HepG2 (cell line): Measurements from ENCODE around the gene RASSF8. TPM values are rescaled to one million over a fixed set of nuclear protein-coding genes. Genes with fewer than 3 reads are reported as not detected.

Experiments used
- ATF2 ChIP-seq: sonication (generic); formaldehyde crosslinking; IDR thresholded peaks from 2 replicates; pipeline ENCODE4 v1.4.0; 2020; ENCODE audit warnings: missing genetic modification reagents
- ATM ChIP-seq: fragments of 450-650 bp; IDR thresholded peaks from 2 replicates; pipeline ENCODE4 v1.7.1; 2017; ENCODE audit warnings: mild to moderate bottlenecking, borderline replicate concordance
- BATF2 ChIP-seq: sonication (generic); formaldehyde crosslinking; IDR thresholded peaks from 2 replicates; pipeline ENCODE4 v1.8.0; 2022; ENCODE audit warnings: mild to moderate bottlenecking, missing genetic modification reagents, moderate library complexity
- CCDC6 ChIP-seq: sonication (generic); formaldehyde crosslinking; IDR thresholded peaks from 2 replicates; pipeline ENCODE4 v1.8.1; 2022; ENCODE audit warnings: mild to moderate bottlenecking, missing genetic modification reagents, moderate library complexity
- CENPT ChIP-seq: sonication (generic); formaldehyde crosslinking; IDR thresholded peaks from 2 replicates; pipeline ENCODE4 v1.8.0; 2022; ENCODE audit warnings: low read depth, mild to moderate bottlenecking, moderate library complexity, missing genetic modification reagents
- DRAP1 ChIP-seq: IDR thresholded peaks from 2 replicates; pipeline ENCODE4 v1.6.1; 2016; ENCODE audit warnings: missing genetic modification reagents, missing compliant biosample characterization
- ELK4 ChIP-seq: sonication (generic); formaldehyde crosslinking; IDR thresholded peaks from 2 replicates; pipeline ENCODE4 v1.9.0; 2021; ENCODE audit warnings: missing genetic modification reagents, borderline replicate concordance
- GABPB1 ChIP-seq: IDR thresholded peaks from 2 replicates; pipeline ENCODE4 v1.6.1; 2016; ENCODE audit warnings: mild to moderate bottlenecking, missing genetic modification reagents, moderate library complexity, missing compliant biosample characterization
- HOMEZ ChIP-seq: IDR thresholded peaks from 2 replicates; pipeline ENCODE4 v1.6.1; 2016; ENCODE audit warnings: low read depth
- KDM6A ChIP-seq: IDR thresholded peaks from 2 replicates; pipeline ENCODE4 v1.6.1; 2016; ENCODE audit warnings: low read depth
- MAZ ChIP-seq, 2 experiments: sonication (generic) in 1 of 2; formaldehyde crosslinking in 1 of 2; IDR thresholded peaks; 2 replicates each; pipeline versions ENCODE4 v1.5.0 to v1.6.1; 2012 to 2020; ENCODE audit warnings: low read depth in 2 of 2, mild to moderate bottlenecking in 2 of 2, borderline replicate concordance in 1 of 2, improper control_type of control experiment in 1 of 2, low read length in 1 of 2, missing genetic modification reagents in 1 of 2, moderate library complexity in 1 of 2
- MNT ChIP-seq: fragments of 450-650 bp; IDR thresholded peaks from 2 replicates; pipeline ENCODE4 v1.6.1; 2016
- MTA3 ChIP-seq: sonication (generic); formaldehyde crosslinking; IDR thresholded peaks from 2 replicates; pipeline ENCODE4 v1.4.0; 2020; ENCODE audit warnings: missing genetic modification reagents
- SP2 ChIP-seq: sonication (generic); formaldehyde crosslinking; IDR thresholded peaks from 2 replicates; pipeline ENCODE4 v1.5.1; 2020; ENCODE audit warnings: mild to moderate bottlenecking, missing genetic modification reagents
- ZFX ChIP-seq: sonication (generic); formaldehyde crosslinking; IDR thresholded peaks from 2 replicates; pipeline ENCODE4 v1.4.0; 2020; ENCODE audit warnings: mild to moderate bottlenecking, low read depth, missing genetic modification reagents, moderate library complexity
- ZNF609 ChIP-seq: sonication (generic); formaldehyde crosslinking; IDR thresholded peaks from 2 replicates; pipeline ENCODE4 v1.4.0; 2020; ENCODE audit warnings: mild to moderate bottlenecking, missing genetic modification reagents, borderline replicate concordance
- ZNF777 ChIP-seq: sonication (generic); formaldehyde crosslinking; IDR thresholded peaks from 2 replicates; pipeline ENCODE4 v1.4.0; 2020; ENCODE audit warnings: missing genetic modification reagents
- polyA plus RNA-seq, 8 experiments: library from polyadenylated mRNA; depleted of rRNA in 3 of 8; stranded (reverse) in 7 of 8; unstranded in 1 of 8; fragments of >200 nt; fragmentation: Illumina TruSeq in 4 of 8; extraction: Trizol in 4 of 8; gene quantifications; 2 replicates each; pipeline versions ENCODE4 v1.2.1 to v1.2.3, GENCODE V29; 2011 to 2016; ENCODE audit warnings: low read depth in 4 of 8, missing spikeins in 1 of 8, mixed read lengths in 1 of 8; ENCODE audit not compliant: insufficient read depth in 1 of 8
- total RNA-seq, 5 experiments: library from RNA; depleted of rRNA; stranded (reverse); fragments of >200 nt; fragmentation: Illumina TruSeq; extraction: Trizol; gene quantifications; 2 replicates each; pipeline ENCODE4 v1.2.3, GENCODE V29; 2016; ENCODE audit warnings: low read depth in 1 of 5

The RASSF8 gene
- total and polyA plus RNA-seq, 2 of the 13 experiments (the other 11 are each of a cell fraction or from before 2014, with no cell fraction given) = 0.82 to 9.2 TPM

- TF ChIP-seq ZNF609 (CRISPR knock-in tag) = no peak
- no peak for TF ChIP-seq ATM
- no peak for TF ChIP-seq HOMEZ
- TF ChIP-seq MTA3 = no peak
- no peak for TF ChIP-seq KDM6A (CRISPR knock-in tag)
- peak; percentile 36 for TF ChIP-seq ZFX
- TF ChIP-seq CENPT (CRISPR knock-in tag) = no peak
- TF ChIP-seq BATF2 (CRISPR knock-in tag) = no peak
- peak; percentile 61; the same call in 1 of the 2 replicates for TF ChIP-seq GABPB1
- 0 out of 2 replicates have a peak, but pooled peaks have one; percentile 33 for TF ChIP-seq MAZ (IDR thresholded peaks at IDR 0.05; ENCODE audit: borderline replicate concordance, low read depth, low read length)
- no peak for TF ChIP-seq MAZ (CRISPR knock-in tag; IDR thresholded peaks at IDR 0.05; ENCODE audit: low read depth)
- peak; percentile 49; the same call in 1 of the 2 replicates for TF ChIP-seq ZNF777 (CRISPR knock-in tag)
- no peak for TF ChIP-seq CCDC6 (CRISPR knock-in tag)
- no peak for TF ChIP-seq ELK4 (CRISPR knock-in tag)
- TF ChIP-seq DRAP1 (CRISPR knock-in tag) = no peak
- TF ChIP-seq SP2 (CRISPR knock-in tag) = no peak
- no peak for TF ChIP-seq MNT
- no peak for TF ChIP-seq ATF2 (CRISPR knock-in tag)
Observed at GRCh38 chr12:25958428-25959070, at the start of gene RASSF8 (continued).
